ENCODE results near the gene CSAD. TPM values are rescaled to one million over a fixed set of nuclear protein-coding genes. Genes with fewer than 3 reads are reported as not detected.

Gene CSAD
- total RNA-seq, 1 experiment from 2014 or later, result 12.2 TPM

- CTCF ChIA-PET, result no interaction called here
- Mint-ChIP-seq H3K9me3 (ENCODE audit: low read depth, unreplicated experiment) (no peaks in the 10 kb centered on the region), H3K27me3 (ENCODE audit: unreplicated experiment) (peaks cover 30% of the 10 kb centered on the region), H3K36me3 (ENCODE audit: insufficient read depth, unreplicated experiment) (peaks cover 2% of the 10 kb centered on the region), H3K27ac (ENCODE audit: unreplicated experiment) (no peak overlapping the region), H3K4me3 (ENCODE audit: low read depth, unreplicated experiment) (no peak overlapping the region), H3K4me1 (ENCODE audit: low read depth, unreplicated experiment) (peaks cover 4% of the 10 kb centered on the region)
- TF ChIP-seq CTCF (IDR thresholded peaks at IDR 0.05; ENCODE audit: unreplicated experiment), result no peak
- intact Hi-C loops (cut with micrococcal nuclease; ENCODE audit: unreplicated experiment), result no loop called here
- BruUV-seq (replicated peaks), result no TSS peak
- no peak for DNase-seq
Measured at GRCh38 chr12:53201639-53202038, 20.9 kb upstream of the CSAD start.

GRCh38 chr12:53201177-53201541, 20.4 kb upstream of the CSAD start:
- no TSS peak for BruUV-seq (replicated peaks)
- H3K4me1 Mint-ChIP-seq (ENCODE audit: low read depth, unreplicated experiment), result peaks cover 8% of the 10 kb centered on the region
- H3K27me3 Mint-ChIP-seq (ENCODE audit: unreplicated experiment), result peaks cover 30% of the 10 kb centered on the region
- TF ChIP-seq CTCF (IDR thresholded peaks at IDR 0.05; ENCODE audit: unreplicated experiment), result no peak
- H3K4me3 Mint-ChIP-seq (ENCODE audit: low read depth, unreplicated experiment), result no peak overlapping the region
- DNase-seq, result no peak
- CTCF ChIA-PET, result no interaction called here
- H3K27ac Mint-ChIP-seq (ENCODE audit: unreplicated experiment), result no peak overlapping the region
- no peaks in the 10 kb centered on the region for H3K36me3 Mint-ChIP-seq (ENCODE audit: insufficient read depth, unreplicated experiment)
- no peaks in the 10 kb centered on the region for H3K9me3 Mint-ChIP-seq (ENCODE audit: low read depth, unreplicated experiment)
- intact Hi-C loops (cut with micrococcal nuclease; ENCODE audit: unreplicated experiment), result no loop called here

- no peak for DNase-seq
- Mint-ChIP-seq H3K9me3 (ENCODE audit: low read depth, unreplicated experiment) (no peaks in the 10 kb centered on the region), H3K27me3 (ENCODE audit: unreplicated experiment) (peaks cover 30% of the 10 kb centered on the region), H3K4me3 (ENCODE audit: low read depth, unreplicated experiment) (no peak overlapping the region), H3K36me3 (ENCODE audit: insufficient read depth, unreplicated experiment) (no peaks in the 10 kb centered on the region), H3K4me1 (ENCODE audit: low read depth, unreplicated experiment) (peaks cover 9% of the 10 kb centered on the region), H3K27ac (ENCODE audit: unreplicated experiment) (no peak overlapping the region)
- CTCF ChIA-PET, result no interaction called here
- intact Hi-C loops (cut with micrococcal nuclease; ENCODE audit: unreplicated experiment), result no loop called here
- no TSS peak for BruUV-seq (replicated peaks)
- no peak for TF ChIP-seq CTCF (IDR thresholded peaks at IDR 0.05; ENCODE audit: unreplicated experiment)
Measured at GRCh38 chr12:53200458-53201176, 19.9 kb upstream of the CSAD start.

GRCh38 chr12:53200107-53200457, 19.4 kb upstream of the CSAD start:
- no peak for TF ChIP-seq CTCF (IDR thresholded peaks at IDR 0.05; ENCODE audit: unreplicated experiment)
- no peak for DNase-seq
- CTCF ChIA-PET, result no interaction called here
- no peaks in the 10 kb centered on the region for H3K36me3 Mint-ChIP-seq (ENCODE audit: insufficient read depth, unreplicated experiment)
- intact Hi-C loops (cut with micrococcal nuclease; ENCODE audit: unreplicated experiment), result no loop called here
- peaks cover 30% of the 10 kb centered on the region for H3K27me3 Mint-ChIP-seq (ENCODE audit: unreplicated experiment)
- no peaks in the 10 kb centered on the region for H3K9me3 Mint-ChIP-seq (ENCODE audit: low read depth, unreplicated experiment)
- H3K4me3 Mint-ChIP-seq (ENCODE audit: low read depth, unreplicated experiment), result no peak overlapping the region
- peaks cover 9% of the 10 kb centered on the region for H3K4me1 Mint-ChIP-seq (ENCODE audit: low read depth, unreplicated experiment)
- BruUV-seq (replicated peaks), result no TSS peak
- H3K27ac Mint-ChIP-seq (ENCODE audit: unreplicated experiment), result no peak overlapping the region
